ENCODE data around the gene L3HYPDH.

The L3HYPDH gene

GRCh38 chr14:59425322-59425935 lies 58.8 kb downstream of the L3HYPDH start:
- no peak for DNase-seq (ENCODE audit: low spot score)

- no peak for DNase-seq (ENCODE audit: low spot score)
These were observed 59.7 kb downstream of the L3HYPDH start for GRCh38 chr14:59424341-59425071.
